DND-41 (cell line): Measurements from ENCODE around the gene CATSPER3.

ENCODE experiments used
- ATAC-seq: fragments of 200-7000 bp; cut with Tn5 transposase; 3 replicates; pipeline ENCODE4 v1.9.1; 2021; ENCODE audit warnings: low read depth; ENCODE audit not compliant: insufficient read depth
- DNase-seq: peaks from one replicate; pipeline ENCODE4 v3.0.0-alpha.2; 2020
- H2AFZ ChIP-seq: 2 replicates; pipeline ENCODE4 v1.6.0; 2012; ENCODE audit warnings: low read depth, low read length
- H3K27ac ChIP-seq: 2 replicates; pipeline ENCODE4 v1.5.1; 2012; ENCODE audit warnings: low read length, inconsistent platforms
- H3K27me3 ChIP-seq: fragments of 200-600 bp; sonication (generic); 2 replicates; pipeline ENCODE4 v1.6.0; 2012; ENCODE audit warnings: low read length, mild to moderate bottlenecking, inconsistent platforms; ENCODE audit not compliant: insufficient read depth, poor library complexity
- H3K36me3 ChIP-seq: 2 replicates; pipeline ENCODE4 v1.5.1; 2012; ENCODE audit warnings: low read length, inconsistent platforms; ENCODE audit not compliant: insufficient read depth
- H3K4me1 ChIP-seq: 2 replicates; pipeline ENCODE4 v1.5.1; 2012; ENCODE audit warnings: mild to moderate bottlenecking, low read length; ENCODE audit not compliant: insufficient read depth
- H3K4me2 ChIP-seq: 2 replicates; pipeline ENCODE4 v1.6.0; 2012; ENCODE audit warnings: mild to moderate bottlenecking, moderate library complexity, low read length, inconsistent platforms; ENCODE audit not compliant: insufficient read depth
- H3K4me3 ChIP-seq, 2 experiments: fragments of 200-600 bp in 1 of 2; shearing (Covaris generic) in 1 of 2; 2 replicates each; pipeline ENCODE4 v1.5.1; 2012 to 2016; ENCODE audit warnings: inconsistent platforms in 2 of 2, low read length in 2 of 2, mild to moderate bottlenecking in 2 of 2, low read depth in 1 of 2, moderate library complexity in 1 of 2
- H3K79me2 ChIP-seq: 2 replicates; pipeline ENCODE4 v1.6.0; 2012; ENCODE audit warnings: low read length, inconsistent platforms; ENCODE audit not compliant: insufficient read depth
- H3K9ac ChIP-seq: 2 replicates; pipeline ENCODE4 v1.6.0; 2012; ENCODE audit warnings: low read depth, mild to moderate bottlenecking, inconsistent platforms, low read length, moderate library complexity
- H3K9me3 ChIP-seq: 2 replicates; pipeline ENCODE4 v1.5.1; 2012; ENCODE audit warnings: low read length, moderate library complexity, mild to moderate bottlenecking, inconsistent platforms; ENCODE audit not compliant: insufficient read depth, severe bottlenecking
- H4K20me1 ChIP-seq: 2 replicates; pipeline ENCODE4 v1.6.0; 2012; ENCODE audit warnings: low read length; ENCODE audit not compliant: insufficient read depth
- CTCF ChIP-seq: IDR thresholded peaks from 2 replicates; pipeline ENCODE4 v1.5.1; 2012; ENCODE audit warnings: borderline replicate concordance, low read length, moderate library complexity, mild to moderate bottlenecking; ENCODE audit not compliant: poor library complexity, severe bottlenecking; ENCODE audit errors: extremely low read depth
- EZH2 ChIP-seq: IDR thresholded peaks from 3 replicates; pipeline ENCODE4 v1.6.1; 2012; ENCODE audit warnings: borderline replicate concordance, low read depth, mild to moderate bottlenecking, moderate library complexity, low read length, inconsistent platforms; ENCODE audit not compliant: severe bottlenecking

Gene CATSPER3

DNA sequence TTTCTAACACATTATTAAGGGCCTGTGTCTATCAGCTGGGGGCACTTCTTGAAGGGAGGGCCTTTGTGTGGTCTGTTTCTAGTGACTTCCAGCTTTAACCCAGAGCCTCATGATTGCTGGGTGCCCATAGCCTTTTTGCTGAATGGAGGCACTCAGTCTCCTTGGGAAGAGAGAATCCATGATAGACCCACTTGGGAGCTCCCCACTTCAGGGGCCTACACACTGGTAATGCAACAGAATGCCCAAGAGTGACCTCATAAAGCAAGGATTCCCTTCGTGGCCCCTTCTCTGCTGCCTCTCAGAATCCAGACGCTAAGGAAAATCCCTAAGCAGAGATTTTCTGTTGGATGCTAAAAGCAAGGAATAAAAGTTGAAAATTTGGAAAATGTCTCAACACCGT lies at the start of gene CATSPER3:
TSS of gene CATSPER3 (plus strand) at position 301 of the 400 bp plus-strand sequence. CDS start at position 386, 85 bp downstream.
- H3K27ac ChIP-seq, result no peak within 1 kb of the TSS
- H3K9me3 ChIP-seq, result no peaks in the 10 kb centered on the region
- H3K79me2 ChIP-seq, result no peaks in the 10 kb centered on the region
- no peak within 1 kb of the TSS for H3K4me3 ChIP-seq
- DNase-seq (no peak), ATAC-seq (no peak)
- no peaks in the 10 kb centered on the region for H4K20me1 ChIP-seq
- H3K27me3 ChIP-seq, result no peaks in the 10 kb centered on the region
- TF ChIP-seq EZH2, result no peak
- TF ChIP-seq CTCF, result no peak
- no peak within 1 kb of the TSS for H3K9ac ChIP-seq
- H3K4me2 ChIP-seq, result no peak within 1 kb of the TSS
- no peak within 1 kb of the TSS for H2AFZ ChIP-seq
- H3K36me3 ChIP-seq, result peaks cover 17% of the 10 kb centered on the region; the same call in 1 of the 2 replicates
- H3K4me1 ChIP-seq, result peaks cover 15% of the 10 kb centered on the region

GRCh38 chr5:134918861-134919260 lies 48.8 kb upstream of the CATSPER3 start:
- H3K9ac ChIP-seq, result no peak overlapping the region
- H3K36me3 ChIP-seq, result peaks cover 70% of the 10 kb centered on the region

GRCh38 chr5:134920848-134921575 lies 46.7 kb upstream of the CATSPER3 start:
- Histone ChIP-seq H3K27me3 (no peaks in the 10 kb centered on the region), H3K4me3 (no peak overlapping the region), H3K9ac (no peak overlapping the region), H3K79me2 (peaks cover 4% of the 10 kb centered on the region; the same call in 1 of the 2 replicates), H3K9me3 (no peaks in the 10 kb centered on the region), H2AFZ (no peak overlapping the region), H3K4me2 (no peak overlapping the region), H3K4me1 (no peaks in the 10 kb centered on the region), H4K20me1 (peaks cover 7% of the 10 kb centered on the region; the same call in 1 of the 2 replicates), H3K36me3 (peaks cover 49% of the 10 kb centered on the region), H3K27ac (no peak overlapping the region)
- ATAC-seq (no peak), DNase-seq (no peak)
- TF ChIP-seq CTCF, result no peak
- no peak for TF ChIP-seq EZH2

More at GRCh38 chr5:134918861-134919260, 48.8 kb upstream of the CATSPER3 start:
- DNase-seq, result no peak
- Histone ChIP-seq H3K4me2 (no peak overlapping the region), H3K4me1 (no peaks in the 10 kb centered on the region), H2AFZ (no peak overlapping the region), H3K27ac (no peak overlapping the region), H3K4me3 (no peak overlapping the region), H3K9me3 (no peaks in the 10 kb centered on the region), H3K27me3 (no peaks in the 10 kb centered on the region), H4K20me1 (peaks cover 7% of the 10 kb centered on the region; the same call in 1 of the 2 replicates), H3K79me2 (peaks cover 4% of the 10 kb centered on the region; the same call in 1 of the 2 replicates)
- TF ChIP-seq CTCF, result no peak
- no peak for TF ChIP-seq EZH2
- ATAC-seq, result no peak
